CD4-positive, alpha-beta T cell treated with Interleukin-12 subunit alpha and Interleukin-12 subunit beta, for 1 hour (primary cell): ENCODE results near the gene BTG2.
"Not testable (repeated sequence)": the region's sequence is repeated elsewhere in the genome, so short reads cannot be mapped to it uniquely, and the experiment has no call there.

Experiments
- DNase-seq: peaks from one replicate; pipeline ENCODE4 v3.0.0-alpha.2; 2020

BTG2 gene, protein sequence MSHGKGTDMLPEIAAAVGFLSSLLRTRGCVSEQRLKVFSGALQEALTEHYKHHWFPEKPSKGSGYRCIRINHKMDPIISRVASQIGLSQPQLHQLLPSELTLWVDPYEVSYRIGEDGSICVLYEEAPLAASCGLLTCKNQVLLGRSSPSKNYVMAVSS

DNA sequence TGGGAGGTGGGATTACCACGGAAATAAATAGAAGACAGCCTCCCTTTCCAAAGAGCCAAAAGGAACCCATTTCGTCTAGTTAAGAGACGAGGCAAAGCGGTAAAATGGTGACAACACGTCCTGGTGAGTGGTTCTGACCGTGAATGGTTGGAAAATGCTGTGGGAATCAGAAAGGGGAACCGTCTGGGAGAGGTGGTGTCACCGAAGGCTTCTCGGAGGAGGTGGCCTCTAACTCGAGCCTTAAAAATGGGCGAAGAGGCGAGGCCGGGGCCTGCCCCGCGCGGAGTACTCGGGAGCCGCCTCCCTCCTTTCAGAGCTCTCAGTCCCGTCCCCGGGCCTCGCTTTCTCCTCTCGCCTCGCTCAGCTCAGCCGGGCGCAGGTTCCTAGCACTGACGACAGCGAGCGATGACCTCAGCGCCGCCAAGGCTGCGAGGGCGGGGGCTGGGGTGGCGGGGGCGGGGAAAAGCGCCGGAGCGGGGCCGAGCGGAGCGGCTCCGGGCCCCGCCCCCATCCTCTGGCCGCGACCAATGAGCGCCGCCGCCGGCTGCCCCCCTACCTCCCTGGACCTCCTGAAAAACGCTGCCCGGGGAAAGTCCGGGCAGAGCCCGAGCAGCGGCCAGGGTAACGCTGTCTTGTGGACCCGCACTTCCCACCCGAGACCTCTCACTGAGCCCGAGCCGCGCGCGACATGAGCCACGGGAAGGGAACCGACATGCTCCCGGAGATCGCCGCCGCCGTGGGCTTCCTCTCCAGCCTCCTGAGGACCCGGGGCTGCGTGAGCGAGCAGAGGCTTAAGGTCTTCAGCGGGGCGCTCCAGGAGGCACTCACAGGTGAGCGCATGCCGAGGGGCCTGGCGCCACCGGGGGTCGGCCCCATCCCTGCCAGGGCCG is at the start of gene BTG2:
BTG2 (plus strand) TSS at position 601 of the 890 bp plus-strand sequence; CDS start at position 689, 88 bp downstream.
- DNase-seq = peak; percentile 97

DNA sequence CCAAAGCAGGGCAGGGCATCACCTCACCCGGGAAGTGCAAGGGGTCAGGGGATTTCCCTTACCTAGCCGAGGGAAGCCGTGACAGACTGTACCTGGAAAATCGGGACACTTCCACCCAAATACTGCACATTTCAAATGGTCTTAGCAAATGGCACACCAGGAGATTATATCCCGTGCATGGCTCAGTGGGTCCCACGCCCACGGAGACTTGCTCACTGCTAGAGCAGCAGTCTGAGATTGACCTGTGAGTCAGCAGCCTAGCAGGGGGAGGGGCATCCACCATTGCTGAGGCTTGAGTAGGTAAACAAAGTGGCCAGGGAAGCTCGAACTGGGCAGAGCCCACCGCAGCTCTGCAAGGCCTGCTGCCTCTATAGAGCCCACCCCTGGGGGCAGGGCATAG is 48.7 kb upstream of the BTG2 start:
- DNase-seq = not testable (repeated sequence)

DNA sequence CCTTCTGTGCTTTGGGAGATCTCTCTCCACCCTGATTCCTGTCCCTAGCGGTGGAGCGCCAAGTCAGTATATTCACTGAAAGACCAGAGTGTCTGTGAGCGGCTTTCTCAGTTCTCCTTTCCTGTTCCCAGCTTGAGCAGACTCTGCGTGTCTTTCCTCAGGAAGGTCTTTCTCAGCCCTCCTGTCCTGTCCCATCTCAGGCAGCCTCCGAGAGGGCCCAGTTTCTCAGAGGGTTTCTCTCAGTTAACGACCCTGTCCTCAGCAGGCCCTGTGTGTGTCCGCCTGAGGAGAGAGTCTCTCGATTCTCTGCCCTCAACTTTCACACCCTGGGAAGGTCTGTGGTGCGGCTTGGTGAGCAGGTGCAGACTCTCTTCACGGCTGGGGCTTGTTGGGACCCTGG is 41.8 kb upstream of the BTG2 start:
- DNase-seq = no peak

DNA sequence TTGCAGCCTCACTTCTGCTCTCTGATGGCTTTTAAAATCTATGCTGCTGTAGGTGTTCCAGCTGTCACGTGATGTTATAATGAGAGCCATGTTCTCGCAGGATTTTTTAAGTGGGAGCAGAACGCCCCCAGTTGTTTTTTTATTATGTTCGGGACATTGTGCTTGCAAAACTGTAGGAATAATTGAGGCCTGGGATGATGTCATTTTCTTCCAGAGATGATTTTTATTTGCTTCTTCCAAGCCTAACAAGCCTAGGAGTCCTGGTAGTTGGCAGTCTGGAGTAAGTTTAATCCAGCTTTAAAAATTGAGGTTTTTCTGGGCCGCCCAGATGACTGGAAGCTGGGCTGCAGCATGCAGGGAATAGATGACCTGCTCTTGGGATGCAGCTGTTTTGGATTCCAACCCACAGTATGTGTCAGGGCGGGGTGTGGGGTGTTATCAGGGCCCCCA is 41.2 kb upstream of the BTG2 start:
- no peak for DNase-seq

DNA sequence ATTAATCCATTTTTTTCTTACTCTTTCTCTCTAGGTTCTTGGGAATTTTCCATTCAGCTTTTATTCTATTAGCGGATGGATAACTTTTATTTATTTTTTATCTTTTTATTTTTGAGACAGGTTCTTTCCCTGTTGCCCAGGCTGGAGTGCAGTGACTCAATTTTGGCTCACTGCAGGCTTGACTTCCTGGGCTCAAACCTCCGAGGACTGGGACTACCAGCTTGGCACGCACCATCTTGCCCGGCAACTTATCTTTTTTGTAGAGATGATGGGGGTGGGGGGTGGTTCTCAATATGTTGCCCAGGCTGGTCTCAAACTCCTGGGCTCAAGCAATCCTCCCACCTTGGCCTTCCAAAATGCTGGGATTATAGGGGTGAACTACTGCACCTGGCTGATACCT is 39.8 kb upstream of the BTG2 start:
- no peak for DNase-seq

- DNase-seq = not testable (repeated sequence)
Observed at GRCh38 chr1:203266140-203266539, 39.2 kb upstream of the BTG2 start.

DNA sequence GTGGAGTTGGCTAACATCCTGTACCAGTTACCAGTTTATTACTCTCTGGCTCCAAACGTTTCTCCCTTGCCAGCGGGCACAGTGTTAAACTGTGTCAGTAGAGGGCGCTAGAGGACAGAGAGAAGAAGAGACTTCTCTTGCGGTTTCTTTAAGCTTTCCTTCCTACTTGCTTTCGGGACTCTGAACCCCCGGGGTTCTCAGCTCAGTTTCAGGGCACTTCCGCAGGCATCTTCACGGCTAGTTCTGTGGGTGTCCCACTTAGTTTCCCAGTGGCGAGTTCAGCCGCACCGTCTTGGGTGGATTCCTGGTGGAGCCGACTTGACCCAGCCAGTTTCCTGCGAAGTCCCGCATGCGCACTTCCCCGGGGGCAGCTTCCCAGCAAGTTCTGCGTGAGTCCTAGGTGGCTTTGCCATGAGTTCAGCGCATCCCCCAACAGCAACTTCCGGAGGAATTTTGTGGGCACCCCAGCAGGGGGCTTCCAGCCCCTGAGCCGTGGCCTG is 37.9 kb upstream of the BTG2 start:
- DNase-seq = peak; percentile 90

DNA sequence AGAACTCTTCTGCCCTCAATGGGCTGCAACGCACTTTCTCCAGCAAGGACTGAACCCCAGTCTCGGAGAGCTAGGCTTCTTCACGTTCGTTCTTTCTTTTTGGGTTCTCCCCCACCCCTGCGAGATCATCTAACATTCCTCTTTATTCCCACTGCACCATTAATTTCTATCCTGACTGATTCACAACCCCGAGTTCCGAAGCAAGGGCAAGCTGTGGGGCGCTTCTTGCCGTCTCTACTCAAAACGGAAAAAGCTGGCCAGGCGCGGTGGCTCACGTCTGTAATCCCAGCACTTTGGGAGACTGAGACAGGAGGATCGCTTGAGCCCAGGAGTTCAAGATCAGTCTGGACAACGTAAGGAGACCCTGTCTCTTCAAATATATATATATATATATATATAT is 37.4 kb upstream of the BTG2 start:
- DNase-seq = no peak

DNA sequence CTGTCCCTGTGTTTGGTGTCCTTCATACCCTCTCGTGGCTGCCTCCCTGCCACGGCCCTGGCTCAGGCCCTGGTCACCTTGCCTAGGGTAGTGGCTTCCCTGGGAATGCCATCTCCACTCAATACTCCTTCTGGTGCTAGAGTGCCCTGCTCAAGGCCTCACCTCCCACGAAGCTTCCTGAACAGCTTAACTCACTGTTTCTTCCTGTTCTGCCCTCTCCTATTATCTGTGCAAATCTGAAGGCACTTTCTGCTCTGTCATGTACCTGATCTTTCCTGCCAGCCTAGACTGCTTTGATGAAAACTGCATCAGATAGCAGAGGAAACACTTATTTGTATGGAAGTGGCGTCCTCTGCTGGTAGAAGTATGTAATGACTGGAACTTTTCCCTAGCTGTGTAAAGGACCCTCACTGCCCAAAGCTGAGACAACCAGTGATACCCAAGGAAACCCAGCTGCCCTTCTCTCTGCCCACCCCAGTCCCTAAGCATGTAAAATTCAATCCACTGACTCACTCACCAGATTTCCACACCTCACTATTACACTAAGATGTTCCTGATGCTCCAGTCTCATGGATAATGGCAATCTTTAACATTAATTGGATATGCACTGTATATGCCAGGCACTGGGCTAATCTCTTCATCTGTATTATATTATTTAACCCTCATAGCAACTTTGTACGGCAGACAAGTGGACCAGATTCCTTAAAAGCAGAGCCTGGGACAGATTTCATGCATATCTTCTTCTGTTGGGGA is 36.2 kb upstream of the BTG2 start:
- peak; percentile 80 for DNase-seq

GRCh38 chr1:203269654-203270020 is 35.7 kb upstream of the BTG2 start:
- DNase-seq = no peak

- no peak for DNase-seq
Observed at GRCh38 chr1:203270448-203270847, 34.9 kb upstream of the BTG2 start.

DNA sequence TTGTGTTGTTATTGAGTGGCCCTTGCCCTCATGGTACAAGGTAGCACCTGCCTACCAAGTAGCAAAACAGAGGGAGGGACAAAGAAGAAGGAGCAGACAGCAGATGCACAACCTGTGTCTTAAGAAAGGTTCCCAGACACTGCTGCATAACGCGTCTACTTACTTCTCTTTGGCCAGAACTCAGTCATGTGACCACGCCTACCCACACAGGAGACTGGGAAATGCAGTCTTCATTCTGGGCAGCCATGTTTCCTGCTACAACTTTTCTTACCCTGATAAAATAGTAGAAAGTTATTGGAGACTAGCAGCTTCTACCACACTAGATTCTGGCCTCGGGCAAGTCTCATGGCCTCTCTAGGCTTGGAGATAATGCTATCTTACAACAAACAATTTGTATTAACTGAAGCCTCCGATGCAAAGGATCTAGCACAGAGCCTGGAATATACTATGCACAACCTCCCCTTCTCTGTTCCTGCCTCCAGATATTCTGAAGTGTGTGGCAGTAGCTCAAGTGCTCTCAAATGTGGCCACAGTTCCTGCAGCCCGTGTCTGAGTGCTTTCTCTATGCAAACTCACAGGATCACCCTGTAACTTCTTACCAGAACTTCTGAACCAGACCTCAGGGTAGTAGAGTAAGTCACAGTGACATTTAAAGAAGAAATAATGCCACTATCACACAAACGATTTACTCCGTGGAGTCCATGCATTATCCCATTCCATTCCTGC is 34.1 kb upstream of the BTG2 start:
- DNase-seq = peak; percentile 82

- no peak for DNase-seq
Observed at GRCh38 chr1:203271962-203272632, 33.2 kb upstream of the BTG2 start.

DNA sequence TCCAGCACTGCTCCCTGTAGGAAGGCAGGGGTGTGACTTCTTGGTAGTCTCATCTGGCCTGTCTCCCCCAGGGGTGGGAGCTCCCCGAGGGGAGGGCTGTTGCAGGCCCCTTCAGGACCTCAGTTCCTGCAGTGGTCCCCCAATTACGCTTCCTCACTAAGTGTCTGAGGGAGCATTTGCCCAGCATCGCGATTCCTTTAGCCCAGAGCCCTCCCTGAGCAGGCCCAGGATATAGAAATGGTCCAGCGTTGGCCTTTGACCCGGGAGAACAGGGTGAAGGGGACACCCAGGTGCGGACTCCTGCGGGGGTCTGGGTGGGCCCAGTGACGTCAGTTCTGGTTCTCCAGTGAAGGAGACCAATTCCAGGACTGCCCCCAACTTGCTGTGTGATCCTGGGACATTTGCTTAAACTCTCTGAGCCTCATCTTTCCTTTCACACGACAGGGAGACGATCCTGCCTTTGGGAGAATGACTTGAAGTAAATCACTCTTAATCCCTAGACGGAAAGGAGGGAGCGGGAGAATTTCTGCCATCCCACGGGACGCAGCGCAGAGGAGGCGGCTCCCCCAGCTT is 32.6 kb upstream of the BTG2 start:
- DNase-seq = no peak

DNA sequence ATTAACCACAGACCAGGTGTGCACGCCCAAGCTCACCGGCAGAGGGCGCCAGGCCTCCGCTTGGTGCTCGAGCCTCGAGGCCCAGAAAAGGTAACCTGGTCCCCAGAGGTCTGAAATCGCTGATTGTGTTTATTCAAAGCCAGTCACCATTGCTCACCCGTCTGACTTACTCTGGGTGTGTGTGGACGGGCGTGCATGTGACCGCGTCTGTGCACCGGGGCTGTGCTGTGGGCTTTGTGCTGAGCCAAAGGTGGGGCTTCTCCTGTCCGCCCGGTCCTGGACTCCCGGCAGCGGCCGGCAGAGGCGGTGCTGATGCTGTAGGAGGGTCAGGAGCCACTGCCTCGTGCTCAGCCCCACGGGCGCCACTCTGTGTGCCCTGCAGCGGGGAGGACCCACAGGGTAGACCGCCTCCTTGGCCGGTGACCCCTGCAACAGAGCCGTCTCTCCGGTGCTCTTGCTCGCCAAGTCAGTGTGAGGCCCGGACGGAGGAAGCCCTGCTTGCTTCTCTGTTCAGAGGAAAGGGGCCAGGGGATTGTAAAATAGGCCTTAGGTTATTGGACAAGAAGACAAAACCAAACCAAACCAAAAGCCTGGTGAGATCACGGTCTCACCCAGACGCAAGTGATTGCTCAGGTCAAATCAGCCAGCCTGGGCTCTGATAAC is 32.0 kb upstream of the BTG2 start:
- DNase-seq = peak; percentile 93

GRCh38 chr1:203273869-203274602 is 31.3 kb upstream of the BTG2 start:
- no peak for DNase-seq

DNA sequence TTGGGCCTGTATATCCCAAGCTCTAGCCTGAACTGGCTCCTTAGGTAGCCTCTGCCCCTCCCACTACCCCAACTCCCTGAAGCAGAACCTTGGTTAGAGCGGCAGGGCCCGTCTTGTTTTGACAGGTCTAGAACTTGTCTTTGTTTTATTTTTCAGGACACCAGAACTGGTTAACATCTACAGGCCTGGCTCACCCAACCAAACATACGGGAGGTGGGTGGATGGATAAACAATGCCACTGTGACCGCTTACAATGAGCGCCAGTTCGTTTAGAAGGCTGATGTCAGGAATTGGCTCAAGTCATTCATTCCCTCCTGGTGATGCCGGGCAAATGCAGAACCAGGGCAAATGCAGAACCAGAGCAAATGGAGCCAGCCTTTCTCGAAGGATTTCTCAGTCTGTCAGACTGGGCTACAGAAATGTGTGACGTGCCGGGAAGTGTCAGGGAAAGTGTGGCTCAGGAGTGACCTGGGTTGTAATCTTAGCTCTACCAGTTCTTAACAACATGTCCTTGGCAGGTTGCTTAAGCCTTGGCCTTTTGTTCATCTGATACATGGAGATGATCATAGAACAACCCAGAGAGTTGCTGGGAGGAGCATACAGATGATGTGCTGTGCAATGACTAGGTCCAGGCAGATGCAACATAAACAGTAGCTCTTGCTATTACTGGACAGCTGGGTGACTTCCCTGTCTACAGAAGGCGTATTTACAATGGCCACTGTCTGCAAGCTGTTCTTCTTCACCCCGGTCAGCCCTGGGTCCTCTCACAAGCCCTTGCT is 30.5 kb upstream of the BTG2 start:
- DNase-seq = no peak

DNA sequence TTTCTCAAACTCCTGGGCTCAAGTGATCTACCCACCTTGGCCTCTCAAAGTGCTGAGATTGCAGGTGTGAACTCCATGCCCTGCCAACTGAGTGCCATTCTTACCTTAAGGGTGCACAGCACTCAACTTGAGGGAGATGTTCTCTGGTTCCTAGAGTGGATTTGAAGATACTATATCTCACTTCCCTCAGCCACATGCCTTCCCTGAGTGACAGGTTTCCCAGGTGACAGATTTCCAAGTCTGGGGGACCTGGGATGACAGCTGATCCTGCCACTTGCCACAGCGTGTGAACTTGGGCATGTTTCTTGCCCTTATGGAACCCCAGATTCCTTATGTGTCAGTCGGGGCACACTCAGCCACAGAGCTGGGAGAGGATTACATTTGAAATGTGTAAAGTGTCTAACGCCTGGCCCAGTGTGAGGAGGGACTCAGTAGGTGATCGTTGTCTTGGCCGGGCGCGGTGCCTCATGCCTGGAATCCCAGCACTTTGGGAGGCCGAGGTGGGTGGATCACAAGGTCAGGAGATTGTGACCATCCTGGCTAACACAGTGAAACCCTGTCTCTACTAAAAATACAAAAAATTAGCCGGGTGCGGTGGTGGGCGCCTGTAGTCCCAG is 29.6 kb upstream of the BTG2 start:
- DNase-seq = no peak

GRCh38 chr1:203276408-203276807 is 28.9 kb upstream of the BTG2 start:
- no peak for DNase-seq
